GM12878 (cell line): ENCODE results near the gene CALY. TPM values are rescaled to one million over a fixed set of nuclear protein-coding genes. Genes with fewer than 3 reads are reported as not detected.
A peak's percentile ranks its signal among the peaks of the same experiment; 100 is the strongest.

Experiments used
- EED ChIP-seq: sonication (generic); IDR thresholded peaks from 2 replicates; pipeline ENCODE4 v1.6.1; 2016; ENCODE audit warnings: antibody characterized with exemption, low read depth
- FOXM1 ChIP-seq: IDR thresholded peaks from 2 replicates; pipeline ENCODE4 v1.6.1; 2012; ENCODE audit warnings: low read depth, mild to moderate bottlenecking, inconsistent platforms, low read length, moderate library complexity
- HDGF ChIP-seq: fragments of 450-650 bp; IDR thresholded peaks from 2 replicates; pipeline ENCODE4 v1.6.1; 2016; ENCODE audit warnings: antibody characterized with exemption
- RB1 ChIP-seq: fragments of 450-650 bp; formaldehyde crosslinking; IDR thresholded peaks from 2 replicates; pipeline ENCODE4 v1.6.1; 2017; ENCODE audit warnings: mild to moderate bottlenecking, borderline replicate concordance
- SIN3A ChIP-seq: IDR thresholded peaks from 2 replicates; pipeline ENCODE4 v1.6.1; 2012; ENCODE audit warnings: low read depth, low read length, improper control_type of control experiment
- SP1 ChIP-seq: IDR thresholded peaks from one replicate; pipeline ENCODE4 v1.6.1; 2011; ENCODE audit warnings: low read depth, low read length
- TCF3 ChIP-seq: IDR thresholded peaks from 2 replicates; pipeline ENCODE4 v1.6.1; 2012; ENCODE audit warnings: low read depth, mild to moderate bottlenecking, low read length, borderline replicate concordance; ENCODE audit not compliant: insufficient read depth
- microRNA-seq: library from miRNA; unstranded; fragments of <30 nt; microRNA quantifications from one replicate; pipeline ENCODE4, GENCODE V29; 2018
- polyA plus RNA-seq, 11 experiments: library from polyadenylated mRNA; depleted of rRNA in 4 of 11; unstranded in 6 of 11; stranded (reverse) in 5 of 11; fragments of >200 nt; fragmentation: Nextera tagmentation in 4 of 11; fragmentation: Illumina TruSeq in 1 of 11; extraction: Ambion mirVana in 4 of 11; extraction: Trizol in 1 of 11; gene quantifications; 1 replicate in 1 of 11; 2 replicates in 10 of 11; pipeline versions ENCODE4 v1.2.1 to v1.2.3, GENCODE V29; 2011 to 2016; ENCODE audit warnings: inconsistent platforms in 2 of 11, missing spikeins in 2 of 11, low read depth in 1 of 11
- small RNA-seq: library from RNA; depleted of rRNA; stranded (forward); fragments of <200 nt; gene quantifications from one replicate; pipeline ENCODE3, GENCODE V24; 2014
- total RNA-seq, 4 experiments: library from RNA; depleted of rRNA in 3 of 4; stranded (reverse); fragments of >200 nt in 3 of 4; fragmentation: Illumina TruSeq in 1 of 4; extraction: Trizol in 1 of 4; gene quantifications; 2 replicates each; pipeline versions ENCODE4 v1.2.1 to v1.2.3, GENCODE V29; 2013 to 2021
- TF ChIP-seq, protein P1 (sequence below): fragments of 450-650 bp; IDR thresholded peaks from 2 replicates; pipeline ENCODE4 v1.6.1; 2017; ENCODE audit warnings: mild to moderate bottlenecking, low read depth, inconsistent platforms; ENCODE audit not compliant: poor library complexity, severe bottlenecking
- TF ChIP-seq, protein P2 (sequence below): fragments of 450-650 bp; IDR thresholded peaks from 2 replicates; pipeline ENCODE4 v1.6.1; 2016; ENCODE audit warnings: mild to moderate bottlenecking
- TF ChIP-seq, protein P3 (sequence below): fragments of 150-350 bp; IDR thresholded peaks from 2 replicates; pipeline ENCODE4 v1.6.1; 2014; ENCODE audit warnings: mild to moderate bottlenecking, low read depth, low read length

CALY gene
- total and polyA plus RNA-seq, 10 of the 15 experiments (the other 5 are each of a cell fraction or from before 2014, with no cell fraction given) = 0.07 TPM; not detected in 9

DNA sequence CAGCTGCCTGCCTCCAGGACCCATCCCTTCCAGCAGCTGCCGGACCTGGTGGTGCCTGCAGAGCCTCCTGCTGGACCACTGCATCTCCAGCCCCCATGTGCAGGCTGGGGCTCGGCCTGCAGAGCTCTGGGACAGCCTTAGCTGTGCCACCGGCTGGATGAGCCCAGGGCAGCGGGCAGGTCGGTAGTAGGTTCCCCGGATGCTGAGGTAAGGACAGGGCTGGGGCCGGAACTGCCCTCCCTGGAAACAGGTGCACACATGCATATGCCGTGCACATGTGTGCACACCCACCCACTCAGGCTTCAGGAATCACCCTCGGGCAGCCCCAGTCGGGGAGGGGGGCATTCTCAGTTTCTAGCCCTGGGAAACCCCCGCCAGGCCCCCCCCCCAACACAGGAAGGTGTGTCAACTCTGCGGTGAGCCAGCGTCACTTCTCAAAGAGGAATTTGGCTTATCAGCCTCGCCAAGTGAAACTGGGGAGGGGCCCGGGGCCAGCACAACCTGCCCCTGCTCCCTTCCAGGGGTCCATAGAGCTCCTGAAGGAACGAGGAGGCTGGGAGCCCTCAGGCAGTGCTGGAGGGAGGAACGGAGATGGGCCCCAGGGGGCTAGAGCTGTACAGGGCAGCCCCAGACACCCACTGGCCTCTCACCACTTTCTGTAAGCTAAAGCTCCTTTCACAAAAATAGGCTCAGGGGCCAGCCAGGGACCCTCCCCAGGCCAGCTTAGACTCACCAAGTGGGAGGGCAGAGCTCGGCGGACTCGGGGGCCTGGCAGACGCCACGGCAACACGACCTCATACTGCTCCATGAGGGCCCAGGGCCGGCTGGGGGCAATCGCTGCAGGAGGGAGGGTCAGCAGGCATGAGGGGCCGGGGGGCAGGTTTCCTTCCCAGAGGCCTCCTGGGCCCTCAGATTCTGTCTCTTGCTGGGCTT lies 61.7 kb downstream of the CALY start (continued):
- TF ChIP-seq, protein P1, sequence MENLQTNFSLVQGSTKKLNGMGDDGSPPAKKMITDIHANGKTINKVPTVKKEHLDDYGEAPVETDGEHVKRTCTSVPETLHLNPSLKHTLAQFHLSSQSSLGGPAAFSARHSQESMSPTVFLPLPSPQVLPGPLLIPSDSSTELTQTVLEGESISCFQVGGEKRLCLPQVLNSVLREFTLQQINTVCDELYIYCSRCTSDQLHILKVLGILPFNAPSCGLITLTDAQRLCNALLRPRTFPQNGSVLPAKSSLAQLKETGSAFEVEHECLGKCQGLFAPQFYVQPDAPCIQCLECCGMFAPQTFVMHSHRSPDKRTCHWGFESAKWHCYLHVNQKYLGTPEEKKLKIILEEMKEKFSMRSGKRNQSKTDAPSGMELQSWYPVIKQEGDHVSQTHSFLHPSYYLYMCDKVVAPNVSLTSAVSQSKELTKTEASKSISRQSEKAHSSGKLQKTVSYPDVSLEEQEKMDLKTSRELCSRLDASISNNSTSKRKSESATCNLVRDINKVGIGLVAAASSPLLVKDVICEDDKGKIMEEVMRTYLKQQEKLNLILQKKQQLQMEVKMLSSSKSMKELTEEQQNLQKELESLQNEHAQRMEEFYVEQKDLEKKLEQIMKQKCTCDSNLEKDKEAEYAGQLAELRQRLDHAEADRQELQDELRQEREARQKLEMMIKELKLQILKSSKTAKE = peak; percentile 71
- TF ChIP-seq TCF3 (peak; percentile 94), EED (peak; percentile 93), FOXM1 (peak; percentile 92), RB1 (no peak), HDGF (peak; percentile 89), SP1 (peak; percentile 76), SIN3A (peak; percentile 55; the same call in 1 of the 2 replicates)
- TF ChIP-seq, protein P2, sequence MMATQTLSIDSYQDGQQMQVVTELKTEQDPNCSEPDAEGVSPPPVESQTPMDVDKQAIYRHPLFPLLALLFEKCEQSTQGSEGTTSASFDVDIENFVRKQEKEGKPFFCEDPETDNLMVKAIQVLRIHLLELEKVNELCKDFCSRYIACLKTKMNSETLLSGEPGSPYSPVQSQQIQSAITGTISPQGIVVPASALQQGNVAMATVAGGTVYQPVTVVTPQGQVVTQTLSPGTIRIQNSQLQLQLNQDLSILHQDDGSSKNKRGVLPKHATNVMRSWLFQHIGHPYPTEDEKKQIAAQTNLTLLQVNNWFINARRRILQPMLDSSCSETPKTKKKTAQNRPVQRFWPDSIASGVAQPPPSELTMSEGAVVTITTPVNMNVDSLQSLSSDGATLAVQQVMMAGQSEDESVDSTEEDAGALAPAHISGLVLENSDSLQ = peak; percentile 15; the same call in 1 of the 2 replicates
- TF ChIP-seq, protein P3, sequence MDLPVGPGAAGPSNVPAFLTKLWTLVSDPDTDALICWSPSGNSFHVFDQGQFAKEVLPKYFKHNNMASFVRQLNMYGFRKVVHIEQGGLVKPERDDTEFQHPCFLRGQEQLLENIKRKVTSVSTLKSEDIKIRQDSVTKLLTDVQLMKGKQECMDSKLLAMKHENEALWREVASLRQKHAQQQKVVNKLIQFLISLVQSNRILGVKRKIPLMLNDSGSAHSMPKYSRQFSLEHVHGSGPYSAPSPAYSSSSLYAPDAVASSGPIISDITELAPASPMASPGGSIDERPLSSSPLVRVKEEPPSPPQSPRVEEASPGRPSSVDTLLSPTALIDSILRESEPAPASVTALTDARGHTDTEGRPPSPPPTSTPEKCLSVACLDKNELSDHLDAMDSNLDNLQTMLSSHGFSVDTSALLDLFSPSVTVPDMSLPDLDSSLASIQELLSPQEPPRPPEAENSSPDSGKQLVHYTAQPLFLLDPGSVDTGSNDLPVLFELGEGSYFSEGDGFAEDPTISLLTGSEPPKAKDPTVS = no peak

Small RNA genes within 50 kb of the gene (microRNA-seq; reads per million reads assigned to microRNA genes)
- gene MIR3944 = 16.6 reads per million, percentile 52 among the genes with 10 or more reads in this experiment

Small RNA genes within 50 kb of the gene (small RNA-seq; reads per million reads assigned to genes)
- gene AL360181.4 (not detected), gene BANF1P2 (not detected), gene MIR3944 (1.1 reads per million, percentile 36 among the genes with 10 or more reads in this experiment)

Other genes starting within 250 kb of the CALY start
Only the 7 nearest of the 16 such genes appear.
- 38.5 TPM in 2 replicates for gene TUBGCP2, start 28.0 kb downstream of the CALY start, total RNA-seq (2014; rRNA removed)
- 18.1 and 19.1 TPM in 2 replicates for gene TUBGCP2, start 28.0 kb downstream of the CALY start, total RNA-seq (2014; rRNA removed; fragmentation: Illumina TruSeq; extraction: Trizol)
- 46.5 and 47.1 TPM in 2 replicates for gene TUBGCP2, start 28.0 kb downstream of the CALY start, total RNA-seq (2021)
- gene TUBGCP2, start 28.0 kb downstream of the CALY start, polyA plus RNA-seq (2011; rRNA removed) = 23.7 and 35.8 TPM in 2 replicates
- gene TUBGCP2, start 28.0 kb downstream of the CALY start, polyA plus RNA-seq (2014; fragmentation: Illumina TruSeq; extraction: Trizol) = 16.0 and 26.6 TPM in 2 replicates
- 10 to 100 TPM in 1 of 2 experiments, 1 to 10 TPM in 1; 4.8 to 11.6 TPM for gene TUBGCP2, start 28.0 kb downstream of the CALY start, polyA plus RNA-seq (2014; fragmentation: Nextera tagmentation; extraction: Ambion mirVana)
- 33.6 and 36.2 TPM in 2 replicates for gene TUBGCP2, start 28.0 kb downstream of the CALY start, polyA plus RNA-seq (2014; rRNA removed)
- 10 to 100 TPM; 36.4 to 37.7 TPM for gene TUBGCP2, start 28.0 kb downstream of the CALY start, polyA plus RNA-seq (2016; fragmentation: Nextera tagmentation; extraction: Ambion mirVana)
- gene ZNF511, start 28.0 kb downstream of the CALY start, total RNA-seq (2014; rRNA removed) = 21.0 and 21.3 TPM in 2 replicates
- gene ZNF511, start 28.0 kb downstream of the CALY start, total RNA-seq (2014; rRNA removed; fragmentation: Illumina TruSeq; extraction: Trizol) = 29.8 and 30.3 TPM in 2 replicates
- gene ZNF511, start 28.0 kb downstream of the CALY start, total RNA-seq (2021) = 50.3 and 57.1 TPM in 2 replicates
- gene ZNF511, start 28.0 kb downstream of the CALY start, polyA plus RNA-seq (2011; rRNA removed) = 24.8 and 32.1 TPM in 2 replicates
- gene ZNF511, start 28.0 kb downstream of the CALY start, polyA plus RNA-seq (2014; fragmentation: Illumina TruSeq; extraction: Trizol) = 12.0 and 31.8 TPM in 2 replicates
- gene ZNF511, start 28.0 kb downstream of the CALY start, polyA plus RNA-seq (2014; fragmentation: Nextera tagmentation; extraction: Ambion mirVana) = 1 to 10 TPM in 1 of 2 experiments, under 1 TPM in 1; 0.58 to 6.0 TPM
- gene ZNF511, start 28.0 kb downstream of the CALY start, polyA plus RNA-seq (2014; rRNA removed) = 49.0 and 54.9 TPM in 2 replicates
- 100 to 1,000 TPM; 110 TPM for gene ZNF511, start 28.0 kb downstream of the CALY start, polyA plus RNA-seq (2016; fragmentation: Nextera tagmentation; extraction: Ambion mirVana)
- not detected in 2 replicates for gene PRAP1, start 10.5 kb upstream of the CALY start, total RNA-seq (2014; rRNA removed)
- gene PRAP1, start 10.5 kb upstream of the CALY start, total RNA-seq (2014; rRNA removed; fragmentation: Illumina TruSeq; extraction: Trizol) = not detected in 2 replicates
- not detected in 2 replicates for gene PRAP1, start 10.5 kb upstream of the CALY start, total RNA-seq (2021)
- gene PRAP1, start 10.5 kb upstream of the CALY start, polyA plus RNA-seq (2011; rRNA removed) = not detected in 2 replicates
- not detected in 2 replicates for gene PRAP1, start 10.5 kb upstream of the CALY start, polyA plus RNA-seq (2014; fragmentation: Illumina TruSeq; extraction: Trizol)
- not detected for gene PRAP1, start 10.5 kb upstream of the CALY start, polyA plus RNA-seq (2014; fragmentation: Nextera tagmentation; extraction: Ambion mirVana)
- not detected in 2 replicates for gene PRAP1, start 10.5 kb upstream of the CALY start, polyA plus RNA-seq (2014; rRNA removed)
- gene PRAP1, start 10.5 kb upstream of the CALY start, polyA plus RNA-seq (2016; fragmentation: Nextera tagmentation; extraction: Ambion mirVana) = under 1 TPM in 1 of 2 experiments, not detected in 1; 0.25 TPM
- gene FUOM, start 21.1 kb upstream of the CALY start, total RNA-seq (2014; rRNA removed) = 35.3 and 35.4 TPM in 2 replicates
- gene FUOM, start 21.1 kb upstream of the CALY start, total RNA-seq (2014; rRNA removed; fragmentation: Illumina TruSeq; extraction: Trizol) = 19.2 and 21.4 TPM in 2 replicates
- 34.9 and 36.9 TPM in 2 replicates for gene FUOM, start 21.1 kb upstream of the CALY start, total RNA-seq (2021)
- gene FUOM, start 21.1 kb upstream of the CALY start, polyA plus RNA-seq (2011; rRNA removed) = 9.9 and 13.6 TPM in 2 replicates
- gene FUOM, start 21.1 kb upstream of the CALY start, polyA plus RNA-seq (2014; fragmentation: Illumina TruSeq; extraction: Trizol) = 2.2 and 7.0 TPM in 2 replicates
- gene FUOM, start 21.1 kb upstream of the CALY start, polyA plus RNA-seq (2014; fragmentation: Nextera tagmentation; extraction: Ambion mirVana) = 10 to 100 TPM in 1 of 2 experiments, 1 to 10 TPM in 1; 1.8 to 11.2 TPM
- gene FUOM, start 21.1 kb upstream of the CALY start, polyA plus RNA-seq (2014; rRNA removed) = 41.7 and 50.2 TPM in 2 replicates
- gene FUOM, start 21.1 kb upstream of the CALY start, polyA plus RNA-seq (2016; fragmentation: Nextera tagmentation; extraction: Ambion mirVana) = 10 to 100 TPM; 29.7 to 33.3 TPM
- gene ECHS1, start 36.5 kb upstream of the CALY start, total RNA-seq (2014; rRNA removed) = 63.5 and 71.4 TPM in 2 replicates
- gene ECHS1, start 36.5 kb upstream of the CALY start, total RNA-seq (2014; rRNA removed; fragmentation: Illumina TruSeq; extraction: Trizol) = 48.0 and 50.8 TPM in 2 replicates
- 73.2 and 77.8 TPM in 2 replicates for gene ECHS1, start 36.5 kb upstream of the CALY start, total RNA-seq (2021)
- gene ECHS1, start 36.5 kb upstream of the CALY start, polyA plus RNA-seq (2011; rRNA removed) = 21.0 and 32.7 TPM in 2 replicates
- gene ECHS1, start 36.5 kb upstream of the CALY start, polyA plus RNA-seq (2014; fragmentation: Illumina TruSeq; extraction: Trizol) = 35.6 and 57.1 TPM in 2 replicates
- 10 to 100 TPM; 55.3 to 67.7 TPM for gene ECHS1, start 36.5 kb upstream of the CALY start, polyA plus RNA-seq (2014; fragmentation: Nextera tagmentation; extraction: Ambion mirVana)
- gene ECHS1, start 36.5 kb upstream of the CALY start, polyA plus RNA-seq (2014; rRNA removed) = 51.9 and 52.6 TPM in 2 replicates
- gene ECHS1, start 36.5 kb upstream of the CALY start, polyA plus RNA-seq (2016; fragmentation: Nextera tagmentation; extraction: Ambion mirVana) = 100 to 1,000 TPM; 162 to 164 TPM
- 11.7 and 13.8 TPM in 2 replicates for gene PAOX, start 42.4 kb upstream of the CALY start, total RNA-seq (2014; rRNA removed)
- gene PAOX, start 42.4 kb upstream of the CALY start, total RNA-seq (2014; rRNA removed; fragmentation: Illumina TruSeq; extraction: Trizol) = 5.5 and 7.2 TPM in 2 replicates
- gene PAOX, start 42.4 kb upstream of the CALY start, total RNA-seq (2021) = 14.4 and 16.1 TPM in 2 replicates
- gene PAOX, start 42.4 kb upstream of the CALY start, polyA plus RNA-seq (2011; rRNA removed) = 4.3 and 4.7 TPM in 2 replicates
- 2.2 and 4.1 TPM in 2 replicates for gene PAOX, start 42.4 kb upstream of the CALY start, polyA plus RNA-seq (2014; fragmentation: Illumina TruSeq; extraction: Trizol)
- 1 to 10 TPM; 1.2 to 4.9 TPM for gene PAOX, start 42.4 kb upstream of the CALY start, polyA plus RNA-seq (2014; fragmentation: Nextera tagmentation; extraction: Ambion mirVana)
- 15.1 and 16.1 TPM in 2 replicates for gene PAOX, start 42.4 kb upstream of the CALY start, polyA plus RNA-seq (2014; rRNA removed)
- gene PAOX, start 42.4 kb upstream of the CALY start, polyA plus RNA-seq (2016; fragmentation: Nextera tagmentation; extraction: Ambion mirVana) = 10 to 100 TPM; 20.5 to 22.2 TPM
- 39.6 and 46.6 TPM in 2 replicates for gene MTG1, start 57.3 kb upstream of the CALY start, total RNA-seq (2014; rRNA removed)
- 34.4 and 41.6 TPM in 2 replicates for gene MTG1, start 57.3 kb upstream of the CALY start, total RNA-seq (2014; rRNA removed; fragmentation: Illumina TruSeq; extraction: Trizol)
- gene MTG1, start 57.3 kb upstream of the CALY start, total RNA-seq (2021) = 52.8 and 65.8 TPM in 2 replicates
- gene MTG1, start 57.3 kb upstream of the CALY start, polyA plus RNA-seq (2011; rRNA removed) = 50.7 and 64.1 TPM in 2 replicates
- gene MTG1, start 57.3 kb upstream of the CALY start, polyA plus RNA-seq (2014; fragmentation: Illumina TruSeq; extraction: Trizol) = 46.0 and 60.9 TPM in 2 replicates
- 1 to 10 TPM; 6.2 to 9.2 TPM for gene MTG1, start 57.3 kb upstream of the CALY start, polyA plus RNA-seq (2014; fragmentation: Nextera tagmentation; extraction: Ambion mirVana)
- 92.6 and 95.2 TPM in 2 replicates for gene MTG1, start 57.3 kb upstream of the CALY start, polyA plus RNA-seq (2014; rRNA removed)
- 100 to 1,000 TPM; 102 to 104 TPM for gene MTG1, start 57.3 kb upstream of the CALY start, polyA plus RNA-seq (2016; fragmentation: Nextera tagmentation; extraction: Ambion mirVana)